NCI-H446 (cell line): ENCODE measurements around the gene COMP.

Experiments
- DNase-seq, 2 experiments: peaks; one replicate each; lab custom pipeline; 2025; lab: John Stamatoyannopoulos, UW

The COMP gene

GRCh38 chr19:18768997-18769891, 21.9 kb downstream of the COMP start:
- no peak for DNase-seq

GRCh38 chr19:18768046-18768771, 22.9 kb downstream of the COMP start:
- no peak for DNase-seq

- DNase-seq, result no peak
Measured at GRCh38 chr19:18765224-18765623, 25.9 kb downstream of the COMP start.

- no peak for DNase-seq
Measured at GRCh38 chr19:18764591-18765051, 26.5 kb downstream of the COMP start.

- peak in 1 of 2 experiments; percentile 75 for DNase-seq
Measured at GRCh38 chr19:18763674-18764590, 27.2 kb downstream of the COMP start.

GRCh38 chr19:18762125-18763023, 28.7 kb downstream of the COMP start:
- peak; percentile 92 to 97 for DNase-seq

- DNase-seq, result peak; percentile 16 to 58
Measured at GRCh38 chr19:18761531-18762110, 29.5 kb downstream of the COMP start.

- no peak for DNase-seq
Measured at GRCh38 chr19:18760440-18761383, 30.4 kb downstream of the COMP start.

- DNase-seq, result no peak
Measured at GRCh38 chr19:18759995-18760426, 31.1 kb downstream of the COMP start.

GRCh38 chr19:18759304-18759994, 31.7 kb downstream of the COMP start:
- no peak for DNase-seq

- no peak for DNase-seq
Measured at GRCh38 chr19:18756896-18757295, 34.2 kb downstream of the COMP start.

GRCh38 chr19:18754501-18754900, 36.6 kb downstream of the COMP start:
- no peak for DNase-seq

- no peak for DNase-seq
Measured at GRCh38 chr19:18751571-18751970, 39.5 kb downstream of the COMP start.

GRCh38 chr19:18750295-18750970, 40.7 kb downstream of the COMP start:
- no peak for DNase-seq

GRCh38 chr19:18749362-18750231, 41.5 kb downstream of the COMP start:
- no peak for DNase-seq

GRCh38 chr19:18746401-18747325, 44.4 kb downstream of the COMP start:
- DNase-seq, result no peak
